Measurements from ENCODE around the gene TCF25. TPM values are rescaled to one million over a fixed set of nuclear protein-coding genes. Genes with fewer than 3 reads are reported as not detected.
"Not testable (repeated sequence)": the region's sequence is repeated elsewhere in the genome, so short reads cannot be mapped to it uniquely, and the experiment has no call there.

Gene TCF25
- total RNA-seq, 2 donors from 2014 or later, result 74.2 to 258 TPM

DNA sequence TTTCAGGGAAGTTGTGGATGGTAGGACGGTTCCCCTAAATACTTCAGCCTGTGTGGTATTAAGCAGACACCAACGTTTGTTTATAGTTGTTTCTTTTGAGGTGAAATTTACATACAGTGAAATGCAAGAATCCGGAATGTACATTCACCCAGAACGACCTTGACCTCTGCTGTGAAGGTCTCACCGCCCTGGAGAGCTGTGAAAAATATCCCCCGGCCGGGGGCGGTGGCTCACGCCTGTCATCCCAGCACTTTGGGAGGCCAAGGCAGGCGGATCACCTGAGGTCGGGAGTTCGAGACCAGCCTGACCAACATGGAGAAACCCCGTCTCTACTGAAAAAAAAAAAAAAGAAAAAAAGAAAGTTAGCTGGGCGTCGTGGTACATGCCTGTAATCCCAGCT lies 36.9 kb upstream of the TCF25 start:
- H3K9me3 ChIP-seq; intact Hi-C loops (cut with DNase I); ATAC-seq; DNase-seq; H3K4me1 ChIP-seq; H3K27ac ChIP-seq; H3K4me3 ChIP-seq; H3K27me3 ChIP-seq; H3K36me3 ChIP-seq (replicated peaks in 1 of 2; ENCODE audit: insufficient read depth in 1 of 2, low read depth in 2 of 2): not testable (repeated sequence)
- WGBS, 2 donors, result 82% methylated on average over 15 of the region's 15 CpGs

DNA sequence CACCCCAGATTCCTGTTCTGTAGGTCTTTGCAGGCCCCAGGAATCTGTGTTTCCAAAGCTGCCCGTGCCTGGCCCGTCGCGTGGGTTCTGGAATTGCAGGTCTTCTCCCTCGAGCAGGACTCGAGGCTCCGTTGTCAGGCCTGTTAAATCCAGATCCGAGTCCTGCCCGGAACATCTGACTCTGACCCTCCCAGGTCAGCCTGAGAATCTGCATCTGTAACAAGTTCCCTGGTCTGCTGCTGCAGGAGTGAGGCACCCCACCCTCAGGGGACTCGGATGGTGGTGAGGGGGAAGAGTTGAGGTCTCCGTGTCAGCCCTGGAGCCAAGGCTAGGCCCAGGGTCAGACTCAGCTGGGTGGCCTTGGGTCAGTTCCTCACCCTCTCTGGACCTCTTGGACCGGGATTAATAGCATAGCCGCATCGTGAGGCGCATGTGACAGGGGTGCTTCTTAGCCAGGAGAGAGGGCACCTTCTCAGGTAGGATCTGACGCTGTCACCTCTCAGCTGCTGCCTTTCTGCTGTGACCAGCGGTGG lies 36.3 kb upstream of the TCF25 start:
- no peaks in the 10 kb centered on the region for H3K27me3 ChIP-seq
- intact Hi-C loops (cut with DNase I), result no loop called here
- H3K4me3 ChIP-seq, result no peak overlapping the region
- WGBS, 2 donors, result 87% methylated on average over 10 to 16 of the region's 17 CpGs
- ATAC-seq (peak; percentile 23), DNase-seq (no peak)
- TF ChIP-seq, protein P1, sequence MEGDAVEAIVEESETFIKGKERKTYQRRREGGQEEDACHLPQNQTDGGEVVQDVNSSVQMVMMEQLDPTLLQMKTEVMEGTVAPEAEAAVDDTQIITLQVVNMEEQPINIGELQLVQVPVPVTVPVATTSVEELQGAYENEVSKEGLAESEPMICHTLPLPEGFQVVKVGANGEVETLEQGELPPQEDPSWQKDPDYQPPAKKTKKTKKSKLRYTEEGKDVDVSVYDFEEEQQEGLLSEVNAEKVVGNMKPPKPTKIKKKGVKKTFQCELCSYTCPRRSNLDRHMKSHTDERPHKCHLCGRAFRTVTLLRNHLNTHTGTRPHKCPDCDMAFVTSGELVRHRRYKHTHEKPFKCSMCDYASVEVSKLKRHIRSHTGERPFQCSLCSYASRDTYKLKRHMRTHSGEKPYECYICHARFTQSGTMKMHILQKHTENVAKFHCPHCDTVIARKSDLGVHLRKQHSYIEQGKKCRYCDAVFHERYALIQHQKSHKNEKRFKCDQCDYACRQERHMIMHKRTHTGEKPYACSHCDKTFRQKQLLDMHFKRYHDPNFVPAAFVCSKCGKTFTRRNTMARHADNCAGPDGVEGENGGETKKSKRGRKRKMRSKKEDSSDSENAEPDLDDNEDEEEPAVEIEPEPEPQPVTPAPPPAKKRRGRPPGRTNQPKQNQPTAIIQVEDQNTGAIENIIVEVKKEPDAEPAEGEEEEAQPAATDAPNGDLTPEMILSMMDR (IDR thresholded peaks at IDR 0.05), result no peak
- no peak for TF ChIP-seq POLR2A (IDR thresholded peaks at IDR 0.05)
- H3K9me3 ChIP-seq, result no peaks in the 10 kb centered on the region
- no peaks in the 10 kb centered on the region for H3K36me3 ChIP-seq (replicated peaks in 1 of 2; ENCODE audit: insufficient read depth in 1 of 2, low read depth in 2 of 2)
- H3K27ac ChIP-seq, result no peak overlapping the region
- peaks cover 4% of the 10 kb centered on the region for H3K4me1 ChIP-seq

DNA sequence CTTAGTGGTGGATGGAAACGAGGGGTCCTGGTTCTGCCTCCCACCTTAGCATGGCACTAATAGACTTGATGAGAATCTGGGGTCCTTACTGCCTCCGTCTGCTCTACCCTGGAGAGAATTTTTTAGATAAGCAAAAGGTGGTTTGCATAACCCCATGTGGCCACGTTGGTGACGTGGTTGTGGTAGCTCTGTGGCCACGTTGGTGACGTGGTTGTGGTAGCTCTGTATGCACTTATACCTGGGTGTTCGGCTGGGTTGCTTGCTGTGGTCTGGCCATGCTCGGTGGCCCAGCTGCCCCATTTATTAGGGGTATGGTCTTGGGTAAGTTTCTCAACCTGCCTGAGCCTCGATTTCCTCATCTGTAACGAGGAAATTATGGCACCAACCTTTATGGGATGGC lies 32.1 kb upstream of the TCF25 start:
- DNase-seq (peak in 1 of 4 donors; percentile 19), ATAC-seq (no peak)
- intact Hi-C loops (cut with DNase I), result no loop called here
- Histone ChIP-seq H3K4me1 (peaks cover 4% of the 10 kb centered on the region), H3K36me3 (replicated peaks in 1 of 2; ENCODE audit: insufficient read depth in 1 of 2, low read depth in 2 of 2) (no peaks in the 10 kb centered on the region), H3K4me3 (no peak overlapping the region), H3K9me3 (no peaks in the 10 kb centered on the region), H3K27me3 (no peaks in the 10 kb centered on the region), H3K27ac (no peak overlapping the region)
- WGBS, 2 donors, result 68 to 71% methylated on average over 9 to 10 of the region's 10 CpGs
- TF ChIP-seq, protein P1 (IDR thresholded peaks at IDR 0.05), result no peak
- TF ChIP-seq POLR2A (IDR thresholded peaks at IDR 0.05), result no peak

DNA sequence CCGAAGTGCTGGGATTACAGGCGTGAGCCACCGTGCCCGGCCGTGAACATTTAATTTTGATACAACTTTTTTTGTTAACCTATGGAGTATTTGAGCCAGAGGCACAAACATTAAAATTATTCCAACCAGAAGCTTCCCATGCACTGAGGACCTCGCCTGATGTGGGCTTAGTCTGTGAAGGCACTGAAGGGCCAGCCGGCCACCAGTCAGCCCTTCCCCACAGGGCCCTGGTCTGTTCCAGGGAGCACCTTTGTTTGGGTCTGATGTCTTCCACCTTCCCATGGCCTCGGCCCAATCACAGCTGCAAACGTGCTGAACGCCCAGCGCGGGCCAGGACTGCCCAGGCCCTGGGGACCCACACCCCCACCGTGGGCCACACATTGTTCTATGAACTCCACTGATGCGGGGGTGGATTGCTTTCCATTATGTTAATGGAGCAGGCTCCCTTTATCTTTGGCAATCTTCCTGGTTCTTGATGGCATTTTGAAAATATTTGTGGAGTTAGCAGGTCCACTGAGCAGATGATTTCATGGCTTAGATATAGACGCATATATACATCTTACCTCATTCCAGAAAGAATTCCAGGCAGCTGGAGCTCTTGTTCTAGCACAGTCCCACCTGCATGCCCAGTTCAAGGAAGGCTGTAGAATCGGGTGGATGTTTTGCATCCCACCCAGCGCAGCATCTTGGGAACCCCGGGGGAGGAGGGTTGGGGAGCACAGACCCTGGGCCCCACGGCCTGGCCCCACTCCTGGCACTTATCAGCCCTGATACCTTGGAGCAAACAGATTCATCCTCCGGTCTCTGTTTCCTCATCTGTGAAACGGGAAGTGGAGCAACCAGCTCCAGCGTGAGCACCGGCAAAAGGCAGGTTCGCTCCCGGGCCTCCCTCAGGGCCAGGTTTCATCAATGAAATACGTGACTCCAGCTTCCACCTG lies 30.7 kb upstream of the TCF25 start:
- ATAC-seq (no peak), DNase-seq (no peak)
- Histone ChIP-seq H3K9me3 (no peaks in the 10 kb centered on the region), H3K27ac (no peak overlapping the region), H3K27me3 (no peaks in the 10 kb centered on the region), H3K36me3 (replicated peaks in 1 of 2; ENCODE audit: insufficient read depth in 1 of 2, low read depth in 2 of 2) (no peaks in the 10 kb centered on the region), H3K4me3 (no peak overlapping the region), H3K4me1 (peaks cover 5% of the 10 kb centered on the region)
- WGBS, 2 donors, result 70% methylated on average over 23 to 25 of the region's 26 CpGs
- intact Hi-C loops (cut with DNase I), result no loop called here
- TF ChIP-seq POLR2A (IDR thresholded peaks at IDR 0.05), result no peak
- TF ChIP-seq, protein P1 (IDR thresholded peaks at IDR 0.05), result no peak

DNA sequence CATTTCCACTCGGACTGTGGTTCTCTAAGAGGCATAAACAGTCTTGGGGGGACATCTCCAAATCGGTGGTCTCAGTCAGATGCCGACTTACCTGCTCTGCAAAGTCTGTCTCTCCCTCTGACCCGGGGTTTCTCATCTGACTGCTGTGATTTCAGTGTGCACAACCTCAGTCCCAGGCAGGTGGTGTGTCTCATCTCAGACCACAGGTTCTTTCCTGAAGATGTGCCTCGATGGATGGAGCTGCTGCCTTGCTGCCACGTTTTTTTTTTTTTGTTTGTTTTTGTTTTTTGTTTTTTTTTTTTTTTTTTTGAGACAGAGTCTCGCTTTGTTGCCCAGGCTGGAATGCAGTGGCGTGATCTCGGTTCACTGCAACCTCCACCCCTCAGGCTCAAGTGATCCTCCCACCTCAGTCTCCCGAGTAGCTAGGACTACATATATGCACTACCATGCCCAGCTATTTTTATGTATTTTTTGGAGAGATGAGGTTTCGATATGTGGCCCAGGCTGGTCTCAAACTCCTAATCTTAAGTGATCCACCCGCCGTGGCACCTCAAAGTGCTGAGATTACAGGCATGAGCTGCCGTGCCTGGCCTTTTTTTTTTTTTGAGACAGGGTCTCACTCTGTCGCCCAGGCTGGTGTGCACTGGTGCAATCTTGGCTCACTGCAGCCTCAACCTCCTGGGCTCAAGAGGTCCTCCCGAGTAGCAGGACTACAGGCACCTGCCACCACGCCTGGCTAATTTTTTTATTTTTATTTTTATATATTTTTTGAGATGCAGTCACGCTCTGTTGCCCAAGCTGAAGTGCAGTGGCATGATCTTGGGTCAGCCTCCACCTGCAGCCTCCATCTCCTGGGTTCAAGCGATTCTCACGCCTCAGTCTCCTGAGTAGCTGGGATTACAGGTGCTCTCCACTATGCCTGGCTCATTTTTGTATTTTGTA lies 29.7 kb upstream of the TCF25 start:
- ATAC-seq, result no peak
- Histone ChIP-seq H3K9me3 (no peaks in the 10 kb centered on the region), H3K27me3 (no peaks in the 10 kb centered on the region), H3K4me1 (peaks cover 7% of the 10 kb centered on the region), H3K4me3 (no peak overlapping the region), H3K36me3 (replicated peaks in 1 of 2; ENCODE audit: insufficient read depth in 1 of 2, low read depth in 2 of 2) (no peaks in the 10 kb centered on the region), H3K27ac (no peak overlapping the region)
- 63 to 71% methylated on average over 13 to 20 of the region's 20 CpGs for WGBS, 2 donors
- TF ChIP-seq, protein P1 (IDR thresholded peaks at IDR 0.05), result no peak
- no peak for TF ChIP-seq POLR2A (IDR thresholded peaks at IDR 0.05)
- intact Hi-C loops (cut with DNase I), result no loop called here
- no peak for DNase-seq

All from body of pancreas (tissue), 4 donors.